ENCODE data around the gene CCDC73. TPM values are rescaled to one million over a fixed set of nuclear protein-coding genes. Genes with fewer than 3 reads are reported as not detected.
"Not testable (repeated sequence)": the region's sequence is repeated elsewhere in the genome, so short reads cannot be mapped to it uniquely, and the experiment has no call there.

CCDC73 gene
- polyA plus RNA-seq, 1 of the 3 experiments (the other 2 are of a cell fraction), result not detected

GRCh38 chr11:32826113-32826512 lies 31.7 kb upstream of the CCDC73 start (continued):
- TF ChIP-seq RCOR1 (IDR thresholded peaks at IDR 0.05; ENCODE audit: low read length) (no peak), RXRA (IDR thresholded peaks at IDR 0.05; ENCODE audit: borderline replicate concordance, low read depth) (no peak)

DNA sequence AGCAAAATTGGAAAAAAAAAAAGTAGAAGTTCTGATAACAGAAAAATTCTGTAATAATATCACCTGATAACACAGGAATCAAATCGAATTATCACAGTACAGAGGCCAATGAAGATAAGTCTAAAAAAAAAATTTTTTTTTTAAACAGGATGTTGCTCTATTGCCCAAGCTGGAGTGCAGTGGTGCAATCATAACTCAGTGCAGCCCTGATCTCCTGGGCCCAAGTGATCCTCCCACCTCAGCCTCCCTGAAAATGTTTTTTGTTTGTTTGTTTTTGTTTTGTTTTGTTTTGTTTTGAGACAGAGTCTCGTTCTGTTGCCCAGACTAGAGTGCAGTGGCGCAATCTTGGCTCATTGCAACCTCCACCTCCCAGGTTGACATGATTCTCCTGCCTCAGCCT lies 29.2 kb upstream of the CCDC73 start:
- H3K9me3 ChIP-seq; H4K20me1 ChIP-seq (ENCODE audit: insufficient read depth); H3K9me2 ChIP-seq; H3K4me2 ChIP-seq; H3K27ac ChIP-seq (ENCODE audit: low read depth in 2 of 2, low read length in 1 of 2); H3K4me1 ChIP-seq (ENCODE audit: control insufficient read depth in 1 of 2, insufficient read depth in 2 of 2, low read depth in 1 of 2, low read length in 1 of 2); H3K27me3 ChIP-seq (ENCODE audit: insufficient read depth); H3F3A ChIP-seq (replicated peaks; ENCODE audit: insufficient read depth); H3K36me3 ChIP-seq (replicated peaks in 1 of 2; ENCODE audit: control insufficient read depth in 1 of 2, insufficient read depth in 2 of 2, low read length in 1 of 2); H3K79me2 ChIP-seq (ENCODE audit: insufficient read depth); H3K9ac ChIP-seq; H3K4me3 ChIP-seq (ENCODE audit: low read depth in 2 of 2, low read length in 1 of 2); POLR2A ChIA-PET; H2AFZ ChIP-seq (ENCODE audit: low read depth); DNase-seq: not testable (repeated sequence)
- CTCF ChIA-PET, result interaction anchor here (0.7 to 1.0 kb wide), 2 partner anchors 14 to 193 kb away, joined by 3 to 4 read pairs; no protein-coding TSS in a partner anchor
- WGBS (ENCODE audit: low lambda C conversion rate), result 37% methylated on average over 3 of the region's 3 CpGs

DNA sequence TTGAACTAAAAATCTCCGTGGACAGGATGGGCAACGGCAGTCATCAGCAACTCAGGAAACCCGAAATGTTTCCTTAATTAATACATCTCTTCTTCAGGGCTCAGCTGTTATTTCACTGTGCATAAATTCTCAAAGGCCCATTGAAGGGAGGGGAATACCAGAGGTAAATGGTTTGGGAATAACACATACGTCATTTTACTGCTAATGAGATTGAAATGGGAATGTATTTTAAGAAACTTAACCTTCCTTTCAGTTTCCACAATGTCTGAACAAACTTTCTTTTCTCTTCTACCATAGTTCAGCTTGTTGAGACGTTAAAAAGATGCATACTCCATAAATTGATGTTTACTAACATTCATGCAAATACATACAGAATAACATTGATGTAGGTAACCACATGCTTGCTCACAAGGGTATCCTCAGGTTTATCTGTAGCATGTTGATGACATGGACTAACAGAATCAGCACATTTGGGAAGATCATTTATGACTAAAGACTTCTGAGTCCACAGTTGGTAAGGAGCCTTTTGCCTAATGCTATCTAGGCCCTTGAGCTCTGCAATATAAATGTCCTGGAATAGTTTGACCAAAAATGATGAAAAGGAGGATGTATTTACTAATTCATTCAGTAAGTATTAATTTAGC lies 27.6 kb upstream of the CCDC73 start:
- POLR2A ChIA-PET, result no interaction called here
- no peaks in the 10 kb centered on the region for H3K9me2 ChIP-seq
- 31% methylated on average over 5 of the region's 5 CpGs for WGBS (ENCODE audit: low lambda C conversion rate)
- TF ChIP-seq YY1 (IDR thresholded peaks at IDR 0.05; ENCODE audit: low read depth) (no peak), RXRA (IDR thresholded peaks at IDR 0.05; ENCODE audit: borderline replicate concordance, low read depth) (no peak), RAD21 (IDR thresholded peaks at IDR 0.05; ENCODE audit: low read length) (no peak), USF1 (IDR thresholded peaks at IDR 0.05; ENCODE audit: borderline replicate concordance, low read depth) (no peak), NRF1 (IDR thresholded peaks at IDR 0.05; ENCODE audit: low read depth, low read length) (no peak), MXI1 (IDR thresholded peaks at IDR 0.05; ENCODE audit: low read depth, low read length) (no peak), ELF1 (IDR thresholded peaks at IDR 0.05) (no peak), FOSL2 (IDR thresholded peaks at IDR 0.05; ENCODE audit: borderline replicate concordance, low read depth) (no peak), POLR2AphosphoS5 (IDR thresholded peaks at IDR 0.05; ENCODE audit: low read depth, low read length) (no peak), NFIC (IDR thresholded peaks at IDR 0.05; ENCODE audit: borderline replicate concordance) (no peak), TEAD4 (IDR thresholded peaks at IDR 0.05; ENCODE audit: borderline replicate concordance, insufficient read depth) (no peak)
- no peaks in the 10 kb centered on the region for H3K27me3 ChIP-seq (ENCODE audit: insufficient read depth)
- CTCF ChIA-PET, result interaction anchor here (0.9 to 2.5 kb wide), 2 partner anchors 12 to 29 kb away, joined by 3 to 6 read pairs; no protein-coding TSS in a partner anchor
- H2AFZ ChIP-seq (ENCODE audit: low read depth), result no peak overlapping the region; the same call in 1 of the 2 replicates
- H3K4me2 ChIP-seq, result no peak overlapping the region
- no peak overlapping the region for H3K4me3 ChIP-seq (ENCODE audit: low read depth in 2 of 2, low read length in 1 of 2)
- no peaks in the 10 kb centered on the region for H4K20me1 ChIP-seq (ENCODE audit: insufficient read depth)
- H3K27ac ChIP-seq (ENCODE audit: low read depth in 2 of 2, low read length in 1 of 2), result no peak overlapping the region
- H3K36me3 ChIP-seq (replicated peaks in 1 of 2; ENCODE audit: control insufficient read depth in 1 of 2, insufficient read depth in 2 of 2, low read length in 1 of 2), result no peaks in the 10 kb centered on the region
- no peak for DNase-seq
- no peaks in the 10 kb centered on the region for H3K79me2 ChIP-seq (ENCODE audit: insufficient read depth)
- no peaks in the 10 kb centered on the region for H3K9me3 ChIP-seq
- H3F3A ChIP-seq (replicated peaks; ENCODE audit: insufficient read depth), result no peaks in the 10 kb centered on the region
- H3K9ac ChIP-seq, result no peak overlapping the region
- peaks cover 0 to 4% of the 10 kb centered on the region in 2 experiments; a peak in 1 of 4 replicates for H3K4me1 ChIP-seq (ENCODE audit: control insufficient read depth in 1 of 2, insufficient read depth in 2 of 2, low read depth in 1 of 2, low read length in 1 of 2)

All from SK-N-SH (cell line).